GM11168 (cell line): ENCODE measurements around the gene LSP1.
"Not testable (repeated sequence)": the region's sequence is repeated elsewhere in the genome, so short reads cannot be mapped to it uniquely, and the experiment has no call there.

Experiments used
- in situ Hi-C: fragments of 300-500 bp; cut with MboI; formaldehyde crosslinking; loops from one replicate; pipeline ENCODE4 v1.12.0; 2022; ENCODE audit warnings: low sequenced_read_pairs; ENCODE audit not compliant: unreplicated experiment

The LSP1 gene

DNA sequence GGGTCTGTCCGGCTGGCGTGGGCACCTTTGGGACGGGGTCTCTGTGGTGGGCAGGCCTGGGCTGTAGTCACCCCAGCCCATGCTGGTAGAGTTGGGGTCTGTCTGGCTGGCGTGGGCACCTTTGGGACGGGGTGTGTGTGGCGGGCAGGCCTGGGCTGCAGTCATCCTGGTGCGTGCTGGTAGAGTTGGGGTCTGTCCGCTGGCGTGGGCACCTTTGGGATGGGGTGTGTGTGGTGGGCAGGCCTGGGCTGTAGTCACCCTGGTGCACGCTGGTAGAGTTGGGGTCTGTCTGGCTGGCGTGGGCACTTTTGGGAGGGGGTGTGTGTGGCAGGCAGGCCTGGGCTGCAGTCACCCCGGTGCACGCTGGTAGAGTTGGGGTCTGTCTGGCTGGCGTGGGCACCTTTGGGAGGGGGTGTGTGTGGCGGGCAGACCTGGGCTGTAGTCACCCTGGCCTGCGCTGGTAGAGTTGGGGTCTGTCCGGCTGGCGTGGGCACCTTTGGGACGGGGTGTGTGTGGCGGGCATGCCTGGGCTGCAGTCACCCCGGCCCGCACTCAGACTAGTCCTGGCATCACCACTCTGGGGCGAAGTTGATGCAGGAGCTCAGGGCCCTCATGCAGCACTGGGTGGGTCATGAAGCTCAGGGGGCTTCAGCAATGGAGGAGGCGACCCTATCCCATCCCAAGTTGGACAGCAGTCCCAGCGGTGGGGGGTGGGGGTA, 19.5 kb downstream of the LSP1 start:
- in situ Hi-C loops: no loop called here

DNA sequence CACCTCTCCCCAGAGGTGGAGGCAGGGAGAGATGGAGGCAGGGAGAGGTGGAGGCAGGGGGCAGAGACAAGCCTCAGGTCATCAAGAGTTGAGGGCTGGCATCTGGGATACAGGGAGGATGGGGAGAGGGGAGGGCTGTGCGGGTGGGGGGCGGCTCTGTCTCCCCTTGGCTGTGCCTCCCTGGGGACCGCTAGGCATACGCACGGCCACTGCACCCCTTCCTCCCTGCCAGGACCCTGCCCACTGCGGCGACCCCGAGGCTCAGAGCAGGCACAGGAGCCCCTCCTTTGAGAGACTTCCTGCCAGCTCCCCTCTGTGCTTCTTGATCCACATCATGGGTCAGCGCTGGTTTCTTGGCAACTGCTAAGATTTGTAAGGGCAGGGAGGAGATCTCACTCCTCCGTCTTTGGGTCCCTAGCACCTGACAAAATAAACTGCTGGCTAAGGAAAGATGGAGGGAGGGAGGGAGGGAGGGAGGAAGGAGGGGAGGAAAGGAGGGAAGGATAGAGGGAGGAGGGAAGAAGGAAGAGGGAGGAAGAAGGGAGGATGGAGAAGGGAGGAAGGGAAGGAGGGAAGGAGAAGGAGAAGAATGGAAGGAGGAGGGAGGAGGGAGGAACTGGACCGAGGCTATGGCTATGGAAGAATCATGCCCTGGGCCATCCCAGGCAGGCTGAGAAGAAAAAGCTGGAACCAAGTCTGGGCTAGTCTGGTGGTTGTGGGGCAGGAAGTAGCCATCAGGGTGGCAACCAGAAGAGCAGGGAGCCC, 20.3 kb downstream of the LSP1 start:
- in situ Hi-C loops: no loop called here

DNA sequence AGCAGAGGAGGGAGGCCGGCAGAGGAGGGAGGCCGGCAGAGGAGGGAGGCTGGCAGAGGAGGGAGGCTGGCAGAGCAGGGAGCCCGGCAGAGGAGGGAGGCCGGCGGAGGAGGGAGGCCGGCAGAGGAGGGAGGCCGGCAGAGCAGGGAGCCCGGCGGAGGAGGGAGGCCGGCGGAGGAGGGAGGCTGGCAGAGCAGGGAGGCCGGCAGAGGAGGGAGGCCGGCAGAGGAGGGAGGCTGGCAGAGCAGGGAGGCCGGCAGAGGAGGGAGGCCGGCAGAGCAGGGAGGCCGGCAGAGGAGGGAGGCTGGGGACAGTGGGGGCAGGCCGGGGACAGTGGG, 20.9 kb downstream of the LSP1 start:
- in situ Hi-C loops: not testable (repeated sequence)

DNA sequence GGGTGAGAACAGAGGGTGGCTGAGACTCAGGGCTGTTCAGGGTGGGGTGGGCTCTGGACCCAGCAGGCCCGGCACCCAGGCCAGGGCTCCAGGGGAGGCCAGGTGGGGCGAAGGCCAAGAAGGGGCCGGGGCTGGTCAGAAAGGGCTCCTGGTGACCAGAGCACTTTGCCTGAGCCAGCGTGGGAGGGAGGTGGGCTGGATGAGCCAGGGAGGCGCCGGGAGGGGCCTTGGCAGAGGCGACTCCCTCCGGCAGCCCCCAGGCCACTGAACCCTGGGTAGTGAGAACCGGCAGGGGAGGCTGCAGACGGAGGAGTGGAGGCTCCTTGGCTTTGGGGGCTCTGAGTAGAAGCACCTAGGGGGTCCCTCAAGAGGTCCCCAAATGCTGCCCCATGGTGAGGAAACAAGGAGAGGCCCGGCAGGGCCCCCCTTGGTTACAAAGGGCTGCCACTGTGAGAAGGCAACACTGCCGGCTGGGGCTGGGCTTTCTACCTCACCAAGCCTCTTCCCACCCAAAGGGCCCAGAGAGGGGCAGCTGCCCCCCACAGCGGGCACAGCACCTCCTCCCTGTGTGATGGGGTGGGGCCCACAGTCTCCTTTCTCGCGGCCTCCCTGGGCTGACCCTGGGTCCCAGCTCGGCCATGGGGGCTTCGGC, 21.7 kb downstream of the LSP1 start:
- in situ Hi-C loops: not testable (repeated sequence)

DNA sequence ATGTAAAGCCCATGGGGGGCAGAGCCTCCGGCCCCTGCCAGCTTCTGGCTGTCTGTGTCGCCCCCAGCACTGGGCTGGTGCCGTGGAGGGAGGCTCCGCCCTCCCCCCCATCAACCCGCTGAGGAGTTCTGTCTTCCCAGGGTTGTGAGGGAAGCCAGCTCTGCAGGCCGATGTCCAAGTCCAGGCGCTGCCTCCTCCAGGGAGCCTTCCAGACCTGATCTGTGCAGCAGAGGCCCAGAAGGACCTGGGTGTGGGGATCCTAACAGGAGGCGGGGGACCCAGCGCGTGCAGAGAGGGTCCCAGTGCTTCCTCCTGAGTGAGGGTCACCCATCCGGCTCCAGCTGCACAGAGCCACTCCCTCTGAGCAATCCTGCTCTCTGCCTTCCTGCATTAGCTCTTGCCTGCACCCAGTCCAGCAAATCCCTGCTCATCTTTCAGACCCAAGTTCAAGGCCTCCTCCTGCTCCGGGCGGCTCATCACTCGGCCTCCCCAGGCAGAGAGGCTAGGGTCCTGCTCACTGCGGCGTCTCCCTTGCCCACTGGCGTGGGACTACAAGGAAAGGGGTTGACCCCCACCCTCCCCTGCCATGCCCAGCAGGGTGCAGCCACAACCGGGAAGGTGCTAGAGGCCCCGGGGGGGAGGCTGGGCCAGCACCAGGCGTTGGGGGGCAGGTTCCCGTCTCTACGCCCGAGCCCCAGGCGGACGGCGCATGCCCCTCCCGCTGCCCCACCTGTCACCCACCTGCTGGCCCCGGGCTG, 22.4 kb downstream of the LSP1 start:
- in situ Hi-C loops: no loop called here

DNA sequence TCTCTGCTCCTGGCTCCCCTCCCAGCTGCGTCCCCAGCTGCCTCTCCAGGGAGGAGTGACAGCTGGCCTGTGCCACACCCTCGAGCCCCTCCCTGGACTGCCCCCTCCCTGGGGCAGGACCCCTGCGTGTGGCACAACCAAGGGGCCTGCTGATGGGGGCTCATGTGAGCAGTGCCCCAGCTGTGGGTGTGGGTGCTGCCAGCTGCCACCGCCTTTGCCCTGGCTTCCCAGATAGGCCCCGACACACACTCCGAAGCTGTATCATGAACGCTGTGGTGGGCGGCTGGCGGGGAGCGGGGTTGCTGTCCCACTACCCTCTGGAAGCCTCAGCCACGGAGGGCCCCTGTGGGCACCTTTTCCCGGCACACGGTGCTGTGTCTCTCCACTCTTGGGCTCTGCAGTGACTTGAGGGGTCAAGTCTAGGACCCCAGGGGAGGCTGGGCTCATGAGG, 23.0 kb downstream of the LSP1 start:
- in situ Hi-C loops: not testable (repeated sequence)

DNA sequence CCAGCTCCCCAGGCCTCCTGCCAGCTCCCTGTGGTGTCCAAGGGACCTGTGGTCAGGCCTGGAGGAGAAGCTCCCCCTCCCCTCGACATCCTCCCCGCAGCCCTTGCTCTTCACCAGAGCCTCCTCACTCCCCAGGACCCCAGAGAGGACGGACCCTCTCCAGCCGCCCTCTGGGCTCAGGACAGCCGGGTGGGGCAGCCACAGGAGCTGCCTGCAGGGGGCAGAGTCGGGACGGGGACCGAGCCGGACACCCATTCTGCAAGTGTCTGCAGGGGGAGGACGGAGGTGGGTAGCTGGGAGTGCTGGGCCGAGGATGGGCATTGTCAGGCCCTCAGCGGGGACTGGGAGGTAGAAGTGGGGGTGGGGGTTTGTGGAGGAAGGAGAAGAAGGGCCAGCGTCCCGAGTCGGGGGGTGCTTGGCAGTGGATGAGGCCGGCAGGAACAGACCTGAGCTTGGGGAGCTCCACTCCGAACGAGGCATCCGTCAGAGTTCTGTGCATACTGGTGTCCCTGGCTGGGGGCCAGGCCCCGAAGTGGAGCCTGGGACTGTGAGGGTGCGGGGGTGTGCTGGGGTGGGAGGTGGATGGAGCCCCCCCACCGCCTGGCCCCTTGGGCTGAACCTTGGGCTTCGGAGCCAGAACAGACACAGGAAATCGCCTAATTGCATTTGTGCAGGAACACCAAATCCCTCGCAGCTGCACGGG, 23.6 kb downstream of the LSP1 start:
- in situ Hi-C loops: no loop called here

DNA sequence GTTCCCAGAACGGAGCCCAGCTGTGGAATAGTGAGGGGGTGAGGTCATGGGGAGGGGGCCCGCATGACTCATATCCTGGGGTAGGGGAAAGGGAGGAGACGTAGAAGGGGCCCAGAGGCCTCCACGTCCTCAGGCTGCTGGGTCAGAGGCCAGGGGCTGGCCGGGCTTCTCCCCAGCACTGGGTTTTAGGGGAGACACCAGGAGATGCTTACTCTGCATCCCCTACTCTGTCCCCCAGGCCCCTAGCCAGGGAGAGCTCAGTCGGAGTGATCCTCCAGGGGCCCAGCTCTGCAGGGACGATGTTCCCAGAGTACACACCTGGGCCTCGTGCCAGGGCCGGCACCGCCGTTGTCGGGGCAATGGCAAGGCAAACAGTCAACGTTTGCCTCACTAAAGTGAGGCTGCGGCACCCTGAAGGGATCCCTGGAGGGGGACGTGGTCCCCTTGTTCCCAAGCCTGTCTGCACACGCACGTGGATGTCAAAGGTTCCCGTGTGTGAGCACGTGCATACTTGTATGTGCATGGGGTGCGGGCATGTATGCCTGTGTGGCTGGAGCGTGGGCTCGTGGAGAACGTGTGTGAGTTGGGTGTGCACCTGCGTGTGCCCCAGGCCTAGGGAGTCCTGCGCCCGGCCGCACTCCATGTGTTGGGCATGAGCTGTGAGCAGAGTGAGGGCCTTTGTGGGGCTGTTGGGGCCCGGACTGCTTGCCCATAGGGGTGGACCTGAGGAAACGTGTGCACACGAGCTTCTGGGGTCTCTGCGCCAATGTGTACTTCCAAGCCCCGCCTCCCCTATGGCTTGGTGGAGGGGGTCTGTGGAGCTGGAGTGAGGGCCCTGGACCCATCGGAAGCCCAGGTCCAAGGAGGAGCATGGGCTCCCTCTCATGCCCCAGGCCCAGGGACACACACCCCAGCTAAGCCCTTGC, 24.6 kb downstream of the LSP1 start:
- in situ Hi-C loops: no loop called here

DNA sequence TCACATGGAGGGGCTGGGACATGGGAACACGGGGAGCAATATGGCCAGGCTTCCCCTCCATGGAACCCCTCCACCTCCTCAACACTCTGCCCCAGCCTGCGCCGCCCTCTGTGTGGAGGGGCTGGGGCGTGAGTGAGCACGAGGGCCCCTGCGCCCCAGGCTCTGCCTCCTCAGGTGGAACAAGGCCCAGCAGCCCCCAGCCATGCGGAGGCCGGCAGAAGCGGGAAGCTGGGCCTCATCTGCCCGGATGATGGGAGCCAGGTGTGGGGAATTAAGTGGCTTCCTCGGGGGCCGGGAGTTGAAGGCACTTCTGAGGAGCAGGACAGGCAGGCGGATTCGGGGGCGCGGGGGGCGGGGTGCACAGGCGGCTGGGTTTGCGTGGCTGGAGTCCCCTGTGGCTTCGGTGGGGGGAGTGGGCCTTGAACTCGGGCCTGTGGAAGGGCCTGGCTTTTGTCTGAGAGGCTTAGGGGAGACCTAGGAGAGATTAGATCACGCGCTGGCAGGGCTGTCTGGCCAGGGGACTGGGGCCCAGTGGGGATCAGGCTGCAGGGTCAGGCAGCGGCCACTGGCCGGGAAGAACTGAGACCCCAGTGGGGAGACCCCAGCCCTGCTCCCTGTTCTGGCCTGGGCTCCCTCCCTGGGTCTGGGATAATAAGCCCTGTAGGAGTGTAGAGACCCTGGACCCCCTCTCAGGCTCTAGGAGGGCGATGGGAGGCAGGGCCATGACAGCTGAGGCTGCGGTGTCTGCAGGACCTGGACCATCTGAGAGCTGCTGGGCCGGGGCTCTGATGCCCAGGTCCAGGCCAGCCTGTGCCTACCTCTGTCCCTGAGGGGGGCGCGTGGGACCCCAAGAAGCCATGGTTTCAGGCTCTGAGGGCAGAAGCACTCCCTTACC, 25.5 kb downstream of the LSP1 start:
- in situ Hi-C loops: no loop called here

DNA sequence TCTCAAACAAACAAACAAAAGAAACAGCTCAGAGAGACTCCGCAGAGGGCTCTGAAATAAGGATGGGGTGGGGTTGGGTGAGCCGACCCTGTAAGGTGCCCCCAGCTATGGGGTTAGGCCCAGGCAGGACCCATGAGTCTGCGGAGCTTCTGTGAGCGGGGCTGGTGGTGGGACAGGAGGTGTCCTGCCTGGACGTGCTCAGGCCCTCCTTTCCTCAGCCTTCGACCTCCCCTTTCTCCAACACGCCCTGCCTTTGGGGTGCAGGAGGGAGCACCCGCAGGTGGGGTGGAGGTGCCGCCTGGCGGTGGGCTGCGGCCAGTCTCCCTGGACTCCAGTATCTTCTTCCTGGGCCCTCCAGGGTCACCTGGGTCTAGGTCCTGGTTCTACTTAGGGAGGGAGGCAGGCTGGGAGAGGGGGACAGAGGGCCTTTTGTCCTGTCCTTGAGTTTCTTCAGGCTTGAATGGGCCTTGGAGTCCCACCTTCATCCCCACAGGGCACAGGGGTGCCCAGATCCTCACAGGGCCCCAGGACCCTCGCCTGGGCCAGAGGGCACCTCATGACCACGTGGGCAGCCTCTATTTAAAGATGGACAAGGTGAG, 26.6 kb downstream of the LSP1 start:
- in situ Hi-C loops: no loop called here

DNA sequence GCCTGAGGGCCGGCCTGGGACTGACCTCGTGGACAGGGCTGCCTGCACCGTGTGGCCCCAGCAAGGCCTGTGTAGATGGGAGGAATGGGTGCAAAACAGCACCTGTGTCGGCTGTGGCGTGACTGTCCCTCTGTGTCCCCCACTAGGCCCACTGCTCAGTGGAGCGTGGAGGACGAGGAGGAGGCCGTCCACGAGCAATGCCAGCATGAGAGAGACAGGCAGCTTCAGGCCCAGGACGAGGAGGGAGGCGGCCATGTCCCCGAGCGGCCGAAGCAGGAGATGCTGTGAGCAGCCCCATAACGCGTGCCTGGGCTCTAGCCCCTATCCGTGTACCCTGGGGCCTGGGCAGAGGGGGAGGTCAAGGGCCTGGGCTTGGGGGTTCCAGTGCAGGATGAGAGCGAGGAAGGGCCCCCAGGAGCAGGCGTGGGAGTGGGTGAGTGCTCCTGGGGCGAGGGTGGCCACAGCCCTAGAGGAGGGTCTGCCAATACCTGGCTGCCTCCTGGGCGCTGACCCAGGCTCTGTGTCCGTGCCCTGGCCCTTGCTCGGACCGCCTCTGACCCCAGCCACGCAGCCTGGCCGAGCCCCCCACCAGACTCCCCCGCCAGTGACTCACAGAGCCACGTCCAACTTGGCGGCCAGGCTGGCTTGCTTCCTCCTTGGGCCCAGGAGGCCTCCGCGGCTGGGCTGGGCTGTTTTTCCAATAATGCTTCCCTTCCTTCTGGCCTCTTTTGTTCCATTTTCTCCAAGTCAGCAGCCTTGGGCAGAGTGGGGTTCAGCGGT, 27.2 kb downstream of the LSP1 start:
- in situ Hi-C loops: no loop called here

DNA sequence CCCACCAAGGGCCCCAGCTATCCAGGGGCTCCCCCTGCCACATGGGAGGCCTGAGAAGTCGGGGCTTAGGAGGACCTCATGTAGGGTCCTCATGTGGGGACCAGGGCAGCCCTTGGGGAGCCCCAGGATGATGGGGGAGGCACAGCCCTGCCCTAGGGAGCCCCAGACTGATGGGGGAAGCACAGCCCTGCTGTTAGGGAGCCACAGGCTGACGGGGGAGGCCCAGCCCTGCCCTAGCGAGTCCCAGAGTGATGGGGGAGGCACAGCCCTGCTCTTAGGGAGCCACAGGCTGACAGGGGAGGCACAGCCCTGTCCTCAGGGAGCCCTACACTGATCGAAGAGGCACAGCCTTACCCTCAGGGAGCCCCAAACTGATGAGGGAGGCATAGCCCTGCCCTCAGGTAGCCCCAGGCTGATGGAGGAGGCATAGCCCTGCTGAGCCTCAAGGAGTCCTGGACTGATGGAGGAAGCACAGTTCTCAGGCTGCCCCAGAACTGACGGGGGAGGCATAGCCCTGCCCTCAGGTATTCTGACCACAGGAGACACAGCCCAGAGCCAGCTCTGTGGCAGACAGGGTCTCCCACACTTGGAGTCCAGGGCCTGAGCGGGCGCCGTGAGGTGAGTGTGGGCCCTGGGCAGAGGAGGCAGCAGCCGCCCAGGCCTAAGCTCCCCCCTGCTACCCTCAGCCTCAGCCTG, 28.0 kb downstream of the LSP1 start:
- in situ Hi-C loops: no loop called here

DNA sequence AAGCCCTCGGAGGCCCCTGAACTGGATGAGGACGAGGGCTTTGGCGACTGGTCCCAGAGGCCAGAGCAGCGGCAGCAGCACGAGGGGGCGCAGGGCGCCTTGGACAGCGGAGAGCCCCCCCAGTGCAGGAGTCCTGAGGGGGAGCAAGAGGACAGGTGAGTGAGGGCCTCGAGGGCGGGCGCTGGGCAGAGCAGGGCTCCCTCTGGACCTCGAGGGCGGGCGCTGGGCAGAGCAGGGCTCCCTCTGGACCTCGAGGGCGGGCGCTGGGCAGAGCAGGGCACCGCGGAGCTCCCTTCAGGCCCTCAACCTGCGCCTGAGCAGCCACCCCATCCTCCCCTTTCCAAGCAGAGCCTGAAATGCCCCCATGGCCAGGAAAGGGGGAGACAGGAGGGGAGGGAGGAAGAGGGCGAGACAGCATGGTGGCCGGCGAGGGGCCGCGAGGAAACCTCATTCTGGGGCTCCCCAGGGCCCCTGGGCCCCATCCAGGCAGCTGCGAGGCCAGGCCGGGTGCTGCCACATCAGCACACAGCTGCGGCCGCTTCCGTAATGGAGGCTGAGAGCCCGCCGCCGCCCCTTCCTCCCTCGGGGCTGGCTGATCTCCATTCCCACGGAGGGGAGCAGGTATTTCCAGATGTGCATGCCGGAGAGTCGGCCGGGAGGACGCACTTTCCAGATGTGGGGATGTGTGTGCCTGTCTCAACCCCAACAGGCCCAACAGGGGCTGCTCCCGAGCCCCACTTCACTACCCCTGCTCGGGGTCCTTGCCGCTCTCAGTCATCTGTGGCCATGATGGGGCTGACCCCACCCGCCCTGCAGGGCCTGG, 28.8 kb downstream of the LSP1 start:
- in situ Hi-C loops: no loop called here

DNA sequence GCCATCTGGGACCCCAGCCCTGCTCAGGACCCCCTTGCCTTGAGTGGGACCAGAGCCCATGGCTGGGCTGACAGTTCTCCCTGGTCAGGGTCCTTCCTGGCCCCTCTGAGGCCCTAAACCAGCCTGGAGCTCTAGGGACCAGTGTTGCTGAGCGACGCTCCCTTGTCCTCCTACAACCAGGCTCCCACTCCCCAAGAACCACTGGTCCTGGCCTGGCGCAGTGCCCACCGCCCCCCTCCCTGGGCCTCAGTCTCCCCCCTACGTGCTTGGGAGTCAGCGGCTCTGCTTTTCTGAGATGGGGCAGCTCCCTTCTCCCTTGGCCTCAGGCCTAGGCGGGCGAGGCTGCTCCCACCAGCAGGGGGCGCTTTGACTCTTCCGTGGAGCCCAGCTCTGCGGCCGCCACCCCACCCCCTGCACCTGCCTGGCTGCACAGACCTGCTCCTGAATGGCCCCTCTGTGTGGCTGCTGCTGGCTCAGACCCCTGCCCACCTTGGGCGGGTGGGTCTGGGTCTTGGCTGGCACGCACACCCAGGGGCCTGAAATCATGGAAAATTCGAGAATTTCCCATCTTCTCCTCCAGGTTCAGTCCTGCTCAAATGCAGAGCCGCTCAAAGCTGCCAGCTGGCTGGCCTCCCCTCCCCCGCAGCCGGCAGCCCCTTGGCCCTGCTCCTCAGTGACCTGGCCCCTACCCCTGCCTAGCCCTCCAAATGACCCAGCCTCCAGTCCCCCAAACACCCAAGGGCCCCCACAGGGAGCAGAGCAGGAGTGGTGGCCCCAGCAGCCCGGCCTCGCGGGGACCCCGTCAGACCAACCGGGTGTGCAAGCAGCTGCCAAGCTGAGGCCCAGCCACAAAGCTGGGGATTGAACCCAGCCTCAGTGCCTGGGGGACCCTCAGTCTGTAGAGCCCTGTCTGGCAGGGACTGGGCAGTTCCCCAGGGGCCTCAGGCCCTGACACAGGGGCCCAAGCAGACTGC, 29.7 kb downstream of the LSP1 start:
- in situ Hi-C loops: no loop called here
